ENCODE data around the gene NFYC.

The NFYC gene

GRCh38 chr1:40758004-40758403 is 66.5 kb downstream of the NFYC start:
- no peak for DNase-seq
- Histone ChIP-seq H3K9me3 (no peaks in the 10 kb centered on the region), H3K27me3 (no peaks in the 10 kb centered on the region), H3K4me1 (peaks cover 0 to 16% (median 5%) of the 10 kb centered on the region in 4 donors), H3K36me3 (peaks cover 53 to 94% (median 82%) of the 10 kb centered on the region in 3 donors), H3K27ac (no peak overlapping the region), H3K4me3 (no peak overlapping the region)
- intact Hi-C loops (cut with DNase I; ENCODE audit: low total_unique reads): no loop called here
- TF ChIP-seq CTCF (IDR thresholded peaks at IDR 0.05): no peak

GRCh38 chr1:40758578-40759343 is 67.3 kb downstream of the NFYC start:
- H3K27ac ChIP-seq: no peak overlapping the region
- no peak for TF ChIP-seq CTCF (IDR thresholded peaks at IDR 0.05)

GRCh38 chr1:40760984-40761383 is 69.5 kb downstream of the NFYC start:
- no peak overlapping the region for H3K27ac ChIP-seq
- peaks cover 0 to 16% (median 5%) of the 10 kb centered on the region in 4 donors for H3K4me1 ChIP-seq
- intact Hi-C loops (cut with DNase I; ENCODE audit: low total_unique reads): loop anchor here (5.0 kb wide), 1 partner anchor 84 kb away; no protein-coding TSS in a partner anchor
- TF ChIP-seq CTCF (IDR thresholded peaks at IDR 0.05): no peak
- no peak overlapping the region for H3K4me3 ChIP-seq
- no peak for DNase-seq
- no peaks in the 10 kb centered on the region for H3K9me3 ChIP-seq
- H3K36me3 ChIP-seq: peaks cover 45 to 95% (median 82%) of the 10 kb centered on the region in 3 donors
- no peaks in the 10 kb centered on the region for H3K27me3 ChIP-seq

More at GRCh38 chr1:40758578-40759343, 67.3 kb downstream of the NFYC start:
- H3K4me3 ChIP-seq: no peak overlapping the region
- H3K27me3 ChIP-seq: no peaks in the 10 kb centered on the region
- no peaks in the 10 kb centered on the region for H3K9me3 ChIP-seq
- peaks cover 0 to 16% (median 5%) of the 10 kb centered on the region in 4 donors for H3K4me1 ChIP-seq
- DNase-seq: no peak
- H3K36me3 ChIP-seq: peaks cover 55 to 94% (median 82%) of the 10 kb centered on the region in 3 donors
- intact Hi-C loops (cut with DNase I; ENCODE audit: low total_unique reads): no loop called here

GRCh38 chr1:40762144-40762923 is 70.8 kb downstream of the NFYC start:
- intact Hi-C loops (cut with DNase I; ENCODE audit: low total_unique reads): loop anchor here (5.0 kb wide), 1 partner anchor 85 kb away; no protein-coding TSS in a partner anchor
- no peak for DNase-seq
- H3K27ac ChIP-seq: no peak overlapping the region
- H3K4me3 ChIP-seq: no peak overlapping the region
- H3K36me3 ChIP-seq: peaks cover 55 to 95% (median 83%) of the 10 kb centered on the region in 3 donors
- H3K9me3 ChIP-seq: no peaks in the 10 kb centered on the region
- TF ChIP-seq CTCF (IDR thresholded peaks at IDR 0.05): no peak
- H3K27me3 ChIP-seq: no peaks in the 10 kb centered on the region
- H3K4me1 ChIP-seq: peaks cover 0 to 16% (median 5%) of the 10 kb centered on the region in 4 donors

- no peak for DNase-seq
- no peak overlapping the region for H3K27ac ChIP-seq
- intact Hi-C loops (cut with DNase I; ENCODE audit: low total_unique reads): loop anchor here (5.0 kb wide), 1 partner anchor 87 kb away; no protein-coding TSS in a partner anchor
- H3K27me3 ChIP-seq: no peaks in the 10 kb centered on the region
- H3K9me3 ChIP-seq: no peaks in the 10 kb centered on the region
- H3K4me3 ChIP-seq: no peak overlapping the region
- TF ChIP-seq CTCF (IDR thresholded peaks at IDR 0.05): no peak
- H3K36me3 ChIP-seq: peaks cover 54 to 94% (median 81%) of the 10 kb centered on the region in 3 donors
- peaks cover 0 to 16% (median 7%) of the 10 kb centered on the region in 4 donors for H3K4me1 ChIP-seq
Observed at GRCh38 chr1:40763742-40764532, 72.4 kb downstream of the NFYC start.

All from tibial artery (tissue), 4 donors.